Measurements from ENCODE around the gene MMP24. TPM values are rescaled to one million over a fixed set of nuclear protein-coding genes. Genes with fewer than 3 reads are reported as not detected.
A peak's percentile ranks its signal among the peaks of the same experiment; 100 is the strongest.

Gene MMP24
- total and polyA plus RNA-seq, 2 of the 13 experiments (the other 11 are each of a cell fraction or from before 2014, with no cell fraction given): 0.29 to 0.35 TPM

- no peak for TF ChIP-seq ZNF577 (CRISPR knock-in tag; IDR thresholded peaks at IDR 0.05; ENCODE audit: borderline replicate concordance, low read depth)
Observed at GRCh38 chr20:35283441-35284266, 57.2 kb downstream of the MMP24 start (continued).

GRCh38 chr20:35284267-35284991 is 57.9 kb downstream of the MMP24 start, which contains the start of gene EIF6:
EIF6 (minus strand) TSS chr20:35284772; CDS start chr20:35284487, 285 bp downstream.
- H3K4me3 ChIP-seq (replicated peaks in 1 of 3; ENCODE audit: insufficient read depth in 1 of 3, low read depth in 2 of 3, low read length in 3 of 3): peak within 1 kb of the TSS; percentile 80 to 98 (median 81)
- H3K27me3 ChIP-seq (ENCODE audit: control insufficient read depth in 1 of 2, insufficient read depth in 2 of 2, low read length in 2 of 2): peaks cover 0 to 2% of the 10 kb centered on the region in 2 experiments; a peak in 2 of 5 replicates
- peaks cover 23% of the 10 kb centered on the region for H4K20me1 ChIP-seq (ENCODE audit: insufficient read depth, low read length)
- in situ Hi-C loops (cut with HindIII; ENCODE audit: extremely low pct_ligation_motif_present, low pct_unique_long_range_greater_than_20kb): no loop called here
- H3K36me3 ChIP-seq (replicated peaks in 1 of 2; ENCODE audit: control insufficient read depth in 1 of 2, insufficient read depth in 2 of 2, low read length in 2 of 2): peaks cover 15 to 26% of the 10 kb centered on the region in 2 experiments
- intact Hi-C loops (cut with micrococcal nuclease; ENCODE audit: unreplicated experiment): no loop called here
- under 1% methylated on average over 48 of the region's 61 CpGs for WGBS (ENCODE audit: low lambda C conversion rate)
- no TSS peak for BruUV-seq (replicated peaks)
- H3K9ac ChIP-seq (ENCODE audit: insufficient read depth, low read depth, low read length): peak within 1 kb of the TSS; percentile 97
- H3K9me3 ChIP-seq (ENCODE audit: low read length): no peaks in the 10 kb centered on the region
- H2AFZ ChIP-seq (ENCODE audit: low read length): peak within 1 kb of the TSS; percentile 62
- peak; percentile 77 for FAIRE-seq
- peak within 1 kb of the TSS; percentile 91 for H3K4me2 ChIP-seq (ENCODE audit: low read depth, low read length)
- H3K4me1 ChIP-seq (ENCODE audit: insufficient read depth, low read length): peaks cover 74% of the 10 kb centered on the region
- ATAC-seq: peak; percentile 76
- peak; percentile 99 for DNase-seq (ENCODE audit: low spot score)
- CTCF ChIA-PET (ENCODE audit: low intra/inter-chr PET ratio, low total read pairs): no interaction called here
- H3K79me2 ChIP-seq (ENCODE audit: insufficient read depth, low read length): peaks cover 45% of the 10 kb centered on the region
- POLR2A ChIA-PET: interaction anchor here (0.6 to 3.5 kb wide), 41 partner anchors 10 to 670 kb away, joined by 3 to 80 read pairs (median 5); partner anchors contain the start of genes ACSS2, CEP250, EDEM2 and ERGIC3
- peak within 1 kb of the TSS; percentile 95 for H3K27ac ChIP-seq (ENCODE audit: extremely low read length, insufficient read depth, low read length)
- no peak for TF ChIP-seq HHEX (CRISPR knock-in tag; IDR thresholded peaks at IDR 0.05)
- TF ChIP-seq TCF7 (IDR thresholded peaks at IDR 0.05; ENCODE audit: low read depth): no peak
- TF ChIP-seq ZNF264 (CRISPR knock-in tag; IDR thresholded peaks at IDR 0.05): no peak; the same call in 1 of the 2 replicates
- TF ChIP-seq ZSCAN30 (CRISPR knock-in tag; IDR thresholded peaks at IDR 0.05): peak; percentile 69
- peak; percentile 49; the same call in 1 of the 2 replicates for TF ChIP-seq ZKSCAN1 (IDR thresholded peaks at IDR 0.05; ENCODE audit: low read length)
- TF ChIP-seq ZNF678 (CRISPR knock-in tag; IDR thresholded peaks at IDR 0.05): peak; percentile 94; the same call in 1 of the 2 replicates
- peak; percentile 96 for TF ChIP-seq ZNF709 (CRISPR knock-in tag; IDR thresholded peaks at IDR 0.05)
- TF ChIP-seq ATF3 (CRISPR knock-in tag; IDR thresholded peaks at IDR 0.05): peak; percentile 55; the same call in 1 of the 2 replicates
- TF ChIP-seq ZNF230 (CRISPR knock-in tag; IDR thresholded peaks at IDR 0.05): peak; percentile 70
- no peak for TF ChIP-seq ZNF766 (CRISPR knock-in tag; IDR thresholded peaks at IDR 0.05; ENCODE audit: borderline replicate concordance)
- TF ChIP-seq CREB1 (IDR thresholded peaks at IDR 0.05): peak; percentile 32; the same call in 1 of the 2 replicates
- TF ChIP-seq CREB1 (CRISPR knock-in tag; IDR thresholded peaks at IDR 0.05): peak; percentile 88
- no peak; the same call in 1 of the 2 replicates for TF ChIP-seq RELA (CRISPR knock-in tag; IDR thresholded peaks at IDR 0.05)
- peak; percentile 75; the same call in 1 of the 2 replicates for TF ChIP-seq NFKBIZ (CRISPR knock-in tag; IDR thresholded peaks at IDR 0.05)
- peak; percentile 83 for TF ChIP-seq IKZF4 (CRISPR knock-in tag; IDR thresholded peaks at IDR 0.05; ENCODE audit: borderline replicate concordance, low read depth, not compliant biosample characterization)
- TF ChIP-seq ZNF605 (CRISPR knock-in tag; IDR thresholded peaks at IDR 0.05): peak; percentile 98
- TF ChIP-seq RFXANK (CRISPR knock-in tag; IDR thresholded peaks at IDR 0.05): no peak
- TF ChIP-seq POLR2G (IDR thresholded peaks at IDR 0.05; ENCODE audit: low read depth, low read length): peak; percentile 98
- peak; percentile 81; the same call in 1 of the 2 replicates for TF ChIP-seq CSRNP2 (CRISPR knock-in tag; conservative IDR thresholded peaks at IDR 0.05; ENCODE audit: low read depth)

Data from HepG2 (cell line).